ENCODE results near the gene SNAP25. TPM values are rescaled to one million over a fixed set of nuclear protein-coding genes. Genes with fewer than 3 reads are reported as not detected.

Gene SNAP25
- 10 to 100 TPM in 1 of 12 donors, 1 to 10 TPM in 10, not detected in 1; 2.8 to 11.7 (median 5.9) TPM for polyA plus RNA-seq (ENCODE audit: insufficient read length in 12 of 12)
- long read RNA-seq, donor 1, transcript SNAP25-202 (8 exons, 2,050 nt), result major isoform, 8 of 12 reads
- long read RNA-seq, donor 1, partial matches to known transcripts, result 0 of 12 reads
- long read RNA-seq, donor 1, other reads (novel, unspliced or antisense), result 0 of 12 reads
- long read RNA-seq, donor 2, partial matches to known transcripts, result 0 of 1 reads
- long read RNA-seq, donor 2, other reads (novel, unspliced or antisense), result 0 of 1 reads
- long read RNA-seq, donor 3, partial matches to known transcripts, result 0 of 1 reads
- long read RNA-seq, donor 3, other reads (novel, unspliced or antisense), result 0 of 1 reads
- long read RNA-seq, donor 4, result 0 reads
- long read RNA-seq, donor 5, partial matches to known transcripts, result 0 of 1 reads
- long read RNA-seq, donor 5, other reads (novel, unspliced or antisense), result 0 of 1 reads
- long read RNA-seq, donor 6, result 0 reads
- long read RNA-seq, donor 7, partial matches to known transcripts, result 0 of 3 reads
- long read RNA-seq, donor 7, other reads (novel, unspliced or antisense), result 0 of 3 reads
- long read RNA-seq, donor 8, partial matches to known transcripts, result 0 of 1 reads
- long read RNA-seq, donor 8, other reads (novel, unspliced or antisense), result 0 of 1 reads
- long read RNA-seq, donor 9, partial matches to known transcripts, result 0 of 1 reads
- long read RNA-seq, donor 9, other reads (novel, unspliced or antisense), result 0 of 1 reads
- long read RNA-seq, donor 10, result 0 reads
- long read RNA-seq, donor 11, partial matches to known transcripts, result 0 of 1 reads
- long read RNA-seq, donor 11, other reads (novel, unspliced or antisense), result 0 of 1 reads

DNA sequence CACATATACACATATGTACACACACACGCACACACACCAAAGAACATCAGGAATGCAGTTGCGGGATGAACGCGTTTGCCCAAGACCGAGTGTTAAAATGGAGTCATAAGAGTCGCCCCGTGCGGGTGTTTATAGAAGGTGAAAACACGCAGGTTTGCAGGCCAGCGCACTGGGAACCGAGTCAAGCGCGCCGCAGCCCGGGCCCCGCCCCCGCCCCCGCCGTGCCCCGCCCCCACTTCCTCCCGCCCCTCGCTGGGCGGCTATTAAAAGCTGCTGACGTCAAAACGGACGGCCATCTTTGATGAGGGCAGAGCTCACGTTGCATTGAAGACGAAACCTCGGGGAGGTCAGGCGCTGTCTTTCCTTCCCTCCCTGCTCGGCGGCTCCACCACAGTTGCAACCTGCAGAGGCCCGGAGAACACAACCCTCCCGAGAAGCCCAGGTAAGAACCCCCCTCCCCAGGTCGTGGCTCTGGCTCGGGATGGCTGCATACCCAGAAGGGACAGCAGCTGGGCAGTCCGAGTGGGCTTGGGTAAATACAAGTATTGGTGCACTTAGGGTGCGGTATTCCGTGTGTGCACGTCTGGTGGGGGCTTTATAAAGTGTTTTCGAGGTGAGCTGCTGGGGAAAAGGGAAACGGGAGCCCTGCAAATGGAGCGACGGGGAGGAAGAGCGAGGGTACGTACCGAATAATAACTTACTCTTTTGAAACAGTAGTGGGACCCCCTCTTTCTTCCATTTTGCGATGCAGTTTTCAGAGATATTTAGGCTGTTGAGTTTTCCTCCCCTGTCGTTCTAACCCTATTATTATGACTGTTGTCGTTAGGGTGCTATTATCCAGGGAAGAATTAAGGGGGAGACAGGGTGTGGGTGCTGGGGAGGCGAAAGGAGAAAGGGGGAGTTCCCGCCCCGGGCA lies at the start of gene SNAP25:
Gene SNAP25, plus strand, starts transcription at position 295 of the 916 bp plus-strand sequence. CDS start 56,662 bp downstream, outside the sequence.
- DNase-seq, result peak; percentile 43

DNA sequence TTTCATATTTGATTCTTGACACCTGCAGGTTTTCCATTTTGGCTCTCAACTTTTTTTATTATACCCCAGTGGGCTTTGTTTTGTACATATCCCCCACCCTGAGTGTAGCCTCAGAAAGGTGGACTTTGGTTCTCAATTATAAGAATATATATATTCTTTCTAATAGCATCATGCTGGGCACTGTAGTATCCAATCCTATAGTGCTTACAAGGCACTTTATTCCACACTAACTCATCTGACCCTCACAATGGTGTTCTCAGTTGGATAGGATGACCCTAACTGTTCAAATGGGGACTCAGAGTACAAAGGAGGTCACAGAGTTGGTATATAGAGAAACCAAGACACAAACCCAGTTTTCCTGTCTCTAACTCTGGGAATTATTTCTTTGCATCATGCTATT lies 48.9 kb upstream of the SNAP25 start:
- no peak for DNase-seq

DNA sequence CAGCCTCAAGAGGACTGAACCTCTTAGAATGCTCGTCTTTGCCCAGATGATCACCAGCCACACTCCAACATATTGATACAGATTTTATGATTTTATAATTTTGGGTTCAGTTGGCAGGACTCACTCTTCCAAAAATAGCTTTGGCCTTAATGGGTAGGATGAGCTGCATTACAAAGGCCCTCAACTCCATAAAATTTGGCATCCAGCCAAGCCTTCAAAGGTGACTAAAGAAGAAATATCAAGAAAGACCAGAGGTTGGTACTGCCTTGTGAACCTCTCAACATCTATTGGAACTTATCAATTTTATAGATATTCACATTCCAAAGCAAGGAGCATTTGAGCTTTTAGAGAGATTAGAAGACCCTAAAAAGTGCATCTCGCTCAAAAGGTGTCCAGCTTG lies 48.4 kb upstream of the SNAP25 start:
- no peak for DNase-seq

DNA sequence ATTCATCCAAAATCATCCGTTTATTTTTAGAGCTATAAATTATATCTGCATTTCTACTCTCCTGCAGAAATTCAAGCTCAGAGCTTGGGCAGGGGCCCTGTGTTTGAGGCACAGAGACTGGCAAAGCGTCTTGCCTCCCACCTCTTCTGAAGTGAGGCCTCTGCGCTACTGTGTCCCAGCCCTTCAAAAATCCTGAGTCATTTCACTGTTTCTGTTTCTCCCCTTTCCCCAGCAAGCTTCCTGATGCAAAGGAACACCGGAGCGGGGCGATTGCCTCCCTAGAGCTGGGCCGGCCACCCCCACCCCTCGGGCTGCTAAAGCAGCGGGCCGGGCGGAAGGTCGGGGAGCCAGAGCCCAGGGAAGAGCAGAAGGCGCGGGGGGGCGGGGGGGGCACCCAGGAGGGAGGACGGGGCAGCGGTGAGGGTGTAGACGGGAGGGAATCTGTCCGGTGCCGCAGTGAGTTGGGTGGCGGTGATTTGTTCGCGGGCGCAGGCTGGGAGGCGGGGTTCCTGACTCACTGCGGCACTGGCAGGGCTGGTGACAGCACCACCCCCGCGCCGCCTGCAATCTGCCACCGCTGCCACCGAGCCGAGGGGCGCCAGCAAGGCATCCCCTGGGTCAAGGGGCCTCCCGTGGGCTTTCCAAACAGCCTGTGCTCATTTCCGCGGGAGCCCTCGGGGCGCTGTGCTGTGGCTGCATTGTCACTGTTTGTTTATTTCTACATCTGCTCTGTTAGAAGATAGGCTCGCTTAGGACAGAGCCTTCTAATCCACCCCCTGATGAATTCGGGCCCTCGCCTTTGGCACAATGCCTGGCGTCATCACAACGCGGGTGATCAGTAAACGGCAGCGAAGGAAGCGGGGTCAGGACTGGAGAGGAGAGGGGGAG lies 46.5 kb upstream of the SNAP25 start:
- DNase-seq, result no peak

DNA sequence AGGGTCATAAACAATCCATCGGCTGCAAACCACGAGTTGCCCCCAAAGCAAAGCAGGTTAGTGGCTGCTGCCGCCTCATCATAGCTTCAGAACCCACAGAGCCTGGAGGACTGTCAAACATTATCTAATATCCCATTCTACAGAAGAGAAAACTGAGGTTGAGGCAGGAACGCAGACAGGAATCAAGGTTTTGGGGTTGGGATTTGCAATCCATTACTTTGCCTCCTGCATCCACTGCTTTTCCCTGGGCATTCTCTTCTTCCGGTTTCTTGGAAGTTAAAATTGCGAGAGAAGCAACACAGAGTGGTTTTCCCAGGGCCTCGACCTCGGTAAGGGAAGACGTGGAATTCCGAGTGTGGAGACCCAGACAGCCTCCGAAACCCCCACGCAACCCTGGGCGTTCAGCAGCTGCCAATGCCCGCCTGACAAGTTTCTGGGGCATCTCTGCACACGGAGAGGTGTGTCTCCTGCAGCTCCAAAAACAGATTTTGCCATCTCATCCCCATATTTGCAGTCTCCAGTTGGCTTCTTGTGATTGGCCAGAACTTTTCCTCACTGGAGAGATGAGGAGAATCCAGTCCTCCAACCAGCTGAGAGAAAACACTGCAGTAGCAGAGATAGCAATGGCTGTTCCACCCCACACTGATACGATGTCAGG lies 45.5 kb upstream of the SNAP25 start:
- no peak for DNase-seq

DNA sequence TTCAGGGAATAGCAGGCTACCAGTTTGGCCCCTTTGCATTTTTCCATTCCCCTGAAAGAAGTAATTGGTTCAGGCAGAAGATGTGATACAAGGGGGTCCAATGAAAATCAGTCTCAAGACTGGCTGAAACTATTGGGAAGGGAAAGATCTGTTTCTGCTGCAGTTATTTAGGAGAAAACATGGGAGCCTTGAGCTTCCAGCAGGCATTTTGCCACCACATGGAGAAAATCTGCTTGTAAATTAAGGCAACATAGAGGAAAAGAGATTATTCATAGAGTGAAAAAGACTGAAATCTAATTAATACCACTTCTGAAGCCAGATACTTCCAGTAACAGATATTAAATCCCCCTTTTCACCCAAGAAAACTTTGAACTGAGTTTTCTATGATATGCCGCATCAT lies 44.2 kb upstream of the SNAP25 start:
- DNase-seq, result no peak

DNA sequence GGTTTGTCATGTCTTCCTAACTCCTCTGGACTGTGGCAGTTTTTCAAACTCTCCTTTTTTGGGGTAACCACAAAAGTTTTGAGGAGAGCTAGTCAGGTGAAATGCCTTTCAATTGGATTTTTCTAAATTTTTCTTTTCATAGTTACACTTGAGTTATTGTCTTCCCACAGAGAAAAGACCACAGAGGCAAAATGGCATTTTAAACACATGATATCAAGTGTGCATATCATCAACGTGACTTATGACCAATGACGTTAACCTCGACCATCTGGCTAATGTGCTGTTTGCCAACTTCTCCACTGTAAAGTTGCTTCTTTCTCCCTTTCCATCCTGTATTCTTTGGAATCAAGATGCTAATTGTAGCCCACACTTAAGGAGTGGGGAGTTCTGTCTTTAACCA lies 41.3 kb upstream of the SNAP25 start:
- no peak for DNase-seq

DNA sequence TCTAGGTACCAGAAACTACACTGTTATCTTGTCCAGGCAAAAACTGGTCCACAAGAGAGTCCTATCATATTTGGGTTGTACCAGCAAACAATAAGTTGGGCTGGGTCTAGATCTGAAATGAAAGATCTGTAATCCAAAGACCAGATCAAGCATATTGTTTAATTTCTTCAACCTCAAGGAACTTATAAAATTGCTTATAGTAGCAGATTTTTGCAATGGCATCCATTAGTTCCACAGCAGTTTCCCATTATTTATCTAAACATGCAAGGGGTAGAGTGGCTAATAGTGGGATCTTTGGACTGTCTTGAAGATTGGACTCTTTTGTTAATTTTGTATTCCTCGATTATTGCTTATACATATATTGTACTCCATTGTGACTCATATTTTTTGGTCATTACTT lies 40.5 kb upstream of the SNAP25 start:
- no peak for DNase-seq

DNA sequence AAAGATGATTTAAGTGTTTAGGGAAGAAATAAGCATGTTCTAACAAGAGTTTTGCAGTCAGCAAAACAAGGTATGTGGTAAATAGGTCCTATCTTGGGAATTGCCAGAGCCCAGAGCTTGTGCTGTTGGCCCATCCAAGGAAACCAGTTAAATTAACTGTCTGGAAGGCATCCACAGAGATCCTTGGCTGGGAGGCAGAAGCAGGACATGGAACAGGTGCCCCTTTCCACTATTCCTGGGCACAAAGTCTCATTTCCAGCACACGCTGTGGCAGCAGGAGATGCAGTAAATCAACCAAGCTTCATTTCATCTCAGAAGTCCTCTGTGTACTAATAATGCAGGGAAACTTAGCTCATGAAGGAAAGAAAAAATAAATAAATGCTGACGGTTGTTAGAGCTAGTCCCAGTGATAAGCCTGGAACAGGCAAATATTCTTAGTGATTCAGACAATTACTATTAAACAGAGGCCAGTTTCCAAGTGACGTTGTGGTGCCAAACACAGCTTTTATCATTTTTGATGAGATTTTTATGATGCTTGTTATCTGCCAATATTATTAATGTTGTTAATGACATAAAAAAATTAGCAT lies 39.8 kb upstream of the SNAP25 start:
- no peak for DNase-seq

DNA sequence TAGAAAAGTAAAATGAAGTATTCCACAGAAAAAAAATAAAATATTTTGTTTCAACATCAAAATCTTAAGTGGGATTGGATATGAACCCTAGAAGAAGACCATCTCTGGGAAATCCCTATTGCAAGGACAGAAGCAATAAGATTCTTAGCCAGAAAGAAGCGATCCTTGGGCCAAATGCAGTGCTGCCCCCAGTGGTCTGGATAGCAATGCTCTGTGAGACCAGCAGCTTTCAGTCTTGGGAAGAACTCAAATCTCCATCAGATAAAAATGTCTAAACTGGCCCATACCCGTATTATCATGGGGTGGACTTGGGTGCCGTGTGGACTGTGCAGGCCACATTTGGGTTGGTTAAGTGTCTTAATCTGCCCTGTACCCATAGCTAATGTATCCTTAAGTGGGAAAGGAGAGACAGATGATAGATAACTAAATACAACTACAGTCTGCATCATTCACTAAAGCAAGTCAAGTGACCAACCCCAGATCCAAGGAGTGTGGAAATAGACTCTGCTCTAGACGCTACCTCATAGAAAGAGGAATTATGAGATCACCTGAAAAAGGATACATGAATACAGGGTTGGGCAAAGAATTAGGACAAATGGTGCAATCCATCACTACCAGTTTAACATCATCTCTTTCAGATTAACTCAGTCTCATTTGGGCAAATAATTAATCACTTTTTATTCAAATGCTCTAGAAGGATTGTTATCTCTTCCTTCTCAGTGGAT lies 38.9 kb upstream of the SNAP25 start:
- no peak for DNase-seq

DNA sequence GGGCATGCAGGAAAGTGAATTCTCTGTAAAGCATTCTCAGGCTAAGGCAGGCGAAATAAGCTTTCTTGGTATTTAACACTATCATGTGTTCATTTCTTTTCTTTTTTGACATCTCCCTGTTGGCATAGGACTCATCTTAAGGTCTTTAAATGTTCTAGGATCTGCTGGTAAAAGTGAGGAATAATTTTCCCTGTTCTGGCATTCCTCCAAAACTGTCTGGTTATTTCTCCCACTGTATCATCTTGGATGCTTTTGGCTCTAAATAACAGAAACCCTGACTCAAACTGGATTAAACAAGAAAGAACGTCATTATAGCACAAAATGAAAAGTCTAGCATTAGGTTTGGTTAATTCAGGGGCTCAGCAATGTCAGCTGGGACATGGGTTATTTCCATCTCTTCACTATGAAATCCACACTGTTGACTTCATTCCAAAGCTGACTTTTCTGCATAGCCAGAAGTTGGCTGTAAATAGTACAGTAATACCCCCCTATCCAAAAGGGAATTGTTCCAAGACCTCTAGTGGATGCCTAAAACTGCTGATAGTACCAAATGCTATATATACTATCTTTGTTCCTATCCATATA lies 37.9 kb upstream of the SNAP25 start:
- DNase-seq, result no peak

DNA sequence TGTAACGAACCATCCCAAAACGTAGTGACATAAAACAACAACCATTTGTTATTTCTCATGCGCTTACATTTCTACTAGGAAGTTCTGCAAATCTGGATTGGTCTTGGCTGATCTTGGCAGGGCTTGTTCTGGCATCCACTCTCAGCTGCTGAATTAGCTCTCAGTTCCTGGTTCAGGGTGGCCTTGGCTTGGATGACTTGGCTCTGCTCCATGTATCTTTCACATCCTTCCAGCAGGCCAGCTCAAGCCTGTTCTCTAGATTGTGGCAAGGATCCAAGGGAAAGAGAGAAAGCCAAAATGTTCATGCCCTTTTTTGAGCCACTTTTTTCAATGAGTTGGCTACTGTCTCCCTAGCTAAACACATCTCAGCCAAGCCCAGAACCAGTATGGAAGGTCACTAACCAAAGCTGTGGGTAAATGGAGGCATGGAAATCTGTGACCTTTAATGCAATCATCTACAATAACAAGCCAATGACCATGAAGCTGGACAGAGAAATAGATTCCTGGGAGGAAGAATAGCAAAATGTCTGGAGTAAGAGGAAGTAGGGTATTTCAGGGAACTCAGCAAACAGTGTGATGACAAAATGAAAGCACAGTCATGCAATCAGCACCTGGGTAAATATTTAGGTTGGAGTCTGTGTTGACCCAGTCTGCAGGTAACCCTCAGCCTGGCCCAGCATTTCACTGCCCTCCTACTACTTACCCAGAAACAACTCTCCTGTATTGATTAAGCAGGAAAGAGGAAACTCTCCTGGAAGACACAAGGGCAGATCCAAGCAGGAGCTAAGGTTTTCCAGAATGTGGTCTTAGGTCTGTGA lies 32.7 kb upstream of the SNAP25 start:
- no peak for DNase-seq

DNA sequence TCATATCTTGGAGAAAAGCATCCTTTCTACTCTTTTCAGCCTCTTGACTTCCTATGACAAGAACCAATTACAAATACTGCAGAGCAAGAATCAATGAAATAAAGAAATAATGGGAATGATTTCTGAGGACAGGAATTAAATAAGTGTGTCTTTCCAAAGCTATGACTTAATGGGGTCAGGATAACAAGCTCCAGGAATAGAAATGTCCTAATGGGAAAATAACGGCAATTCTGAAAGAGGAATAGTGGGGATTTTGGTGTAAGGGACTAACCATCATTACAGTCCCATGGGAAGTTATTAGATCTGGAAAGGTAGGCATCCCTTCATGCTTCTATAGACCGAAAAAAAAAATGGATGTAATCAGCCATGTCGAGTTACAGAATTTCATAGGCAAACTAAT lies 28.2 kb upstream of the SNAP25 start:
- no peak for DNase-seq

DNA sequence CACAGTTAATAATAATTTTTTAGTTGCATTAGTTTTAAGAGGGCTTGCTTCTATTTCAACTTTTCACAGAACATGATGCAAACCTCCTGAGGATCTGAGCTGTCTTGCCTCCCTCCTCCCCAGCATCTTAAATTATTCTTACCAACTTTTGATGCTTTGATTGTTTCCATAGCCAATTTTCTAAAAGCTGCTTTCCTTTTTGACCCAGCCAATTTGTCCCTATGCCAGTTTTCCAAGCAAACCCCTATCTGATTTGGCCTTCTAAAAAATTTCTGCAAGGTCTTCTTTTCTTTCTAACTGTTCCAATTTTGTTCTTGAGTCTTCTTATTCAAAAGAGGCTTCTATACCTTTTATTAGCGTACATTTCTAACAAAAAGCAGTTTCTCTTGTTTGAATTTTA lies 26.5 kb upstream of the SNAP25 start:
- no peak for DNase-seq

DNA sequence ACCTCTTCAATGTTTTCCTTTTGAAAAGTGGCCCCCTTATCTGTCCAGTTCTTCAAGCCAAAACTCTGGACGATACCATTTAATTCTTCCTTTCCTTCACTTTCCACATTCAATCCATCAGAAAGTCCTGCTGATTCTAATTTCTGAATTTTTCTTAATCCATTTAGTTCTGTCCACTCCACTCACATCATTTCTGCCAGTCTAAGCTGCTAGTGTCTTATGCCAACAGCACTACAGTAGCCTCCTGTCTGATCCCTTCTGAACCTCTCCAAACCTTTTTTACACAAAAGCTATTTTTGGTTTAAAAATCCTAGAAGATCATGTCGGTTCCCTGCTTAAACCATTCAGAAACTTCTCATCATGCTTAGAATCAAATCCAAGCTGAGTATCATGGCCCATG lies 24.5 kb upstream of the SNAP25 start:
- no peak for DNase-seq

DNA sequence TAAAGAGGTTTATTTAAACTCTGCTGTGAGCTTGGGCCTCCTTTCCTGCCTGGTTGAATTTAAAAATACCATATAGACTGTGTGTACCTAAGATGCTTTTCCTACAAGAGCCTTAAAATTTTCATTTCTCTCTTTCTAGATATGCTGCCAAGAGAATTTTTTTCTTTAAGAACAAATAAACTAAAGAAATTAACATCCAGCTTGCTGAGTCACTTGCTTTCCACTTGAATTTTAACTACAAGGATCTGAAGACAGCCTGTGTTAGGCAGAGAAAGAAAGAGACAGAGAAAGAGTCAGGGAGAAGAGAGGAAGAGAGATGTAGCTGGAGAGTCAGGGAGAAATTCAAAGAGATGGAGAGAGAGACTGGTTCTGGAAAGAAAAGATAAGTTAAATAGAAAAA lies 18.3 kb upstream of the SNAP25 start:
- DNase-seq, result no peak

DNA sequence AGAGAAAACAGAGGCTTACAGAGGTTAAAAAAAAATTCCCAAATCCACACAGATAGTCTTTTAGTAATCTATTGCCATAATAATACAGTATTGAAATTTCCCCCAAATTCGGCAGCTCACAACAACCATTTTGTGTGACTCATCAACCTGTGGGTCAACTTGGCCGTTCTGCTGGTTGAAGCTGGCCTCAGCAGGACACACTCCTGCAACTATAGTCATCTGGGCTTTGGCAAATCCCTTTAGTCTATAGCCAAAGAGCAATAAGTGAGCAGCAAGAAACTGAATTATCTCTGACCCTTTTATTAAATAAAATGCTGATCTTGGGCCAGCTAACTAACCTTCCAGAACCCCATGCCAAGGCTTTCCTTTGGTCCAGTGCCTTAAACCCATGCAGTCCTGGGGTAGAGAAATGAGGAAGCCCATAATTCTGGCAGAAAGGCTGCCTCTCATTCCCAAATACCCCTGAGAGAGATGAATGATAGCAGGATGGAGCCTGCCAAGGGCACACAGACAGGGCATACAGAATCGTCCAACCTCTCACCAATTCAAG lies 17.2 kb upstream of the SNAP25 start:
- DNase-seq, result no peak

DNA sequence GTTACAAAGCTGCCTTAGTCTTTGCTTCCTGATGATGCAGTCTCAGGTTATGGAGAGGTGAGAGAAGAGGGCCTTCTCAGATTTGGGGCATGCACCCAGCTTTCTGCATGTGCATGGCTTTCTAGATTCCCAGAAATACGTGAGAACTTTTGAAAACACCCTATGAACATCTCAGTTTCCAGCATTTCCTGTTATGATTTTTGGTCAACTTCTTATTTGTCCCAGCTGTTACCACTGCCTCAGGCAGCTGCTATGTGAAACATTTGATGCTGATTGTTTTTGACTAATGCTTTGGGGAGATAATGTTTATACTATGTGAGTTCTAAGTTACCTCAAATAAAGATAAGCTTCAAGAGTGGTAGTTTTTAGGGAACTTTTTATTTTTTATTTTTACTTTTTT lies 9.5 kb upstream of the SNAP25 start:
- no peak for DNase-seq

All from muscle of arm (tissue), 14 donors.